GM10266 (cell line): ENCODE measurements around the gene RPUSD2.
A peak's percentile ranks its signal among the peaks of the same experiment; 100 is the strongest.

Experiments used
- DNase-seq: peaks from one replicate; pipeline ENCODE4 v3.0.0; 2012; ENCODE audit errors: extremely low spot score
- TF ChIP-seq, protein P1 (sequence below): IDR thresholded peaks from 2 replicates; pipeline ENCODE4 v1.5.1; 2012; ENCODE audit warnings: mild to moderate bottlenecking, low read depth; ENCODE audit not compliant: control insufficient read depth, insufficient read depth; ENCODE audit errors: missing control alignments

The RPUSD2 gene, protein sequence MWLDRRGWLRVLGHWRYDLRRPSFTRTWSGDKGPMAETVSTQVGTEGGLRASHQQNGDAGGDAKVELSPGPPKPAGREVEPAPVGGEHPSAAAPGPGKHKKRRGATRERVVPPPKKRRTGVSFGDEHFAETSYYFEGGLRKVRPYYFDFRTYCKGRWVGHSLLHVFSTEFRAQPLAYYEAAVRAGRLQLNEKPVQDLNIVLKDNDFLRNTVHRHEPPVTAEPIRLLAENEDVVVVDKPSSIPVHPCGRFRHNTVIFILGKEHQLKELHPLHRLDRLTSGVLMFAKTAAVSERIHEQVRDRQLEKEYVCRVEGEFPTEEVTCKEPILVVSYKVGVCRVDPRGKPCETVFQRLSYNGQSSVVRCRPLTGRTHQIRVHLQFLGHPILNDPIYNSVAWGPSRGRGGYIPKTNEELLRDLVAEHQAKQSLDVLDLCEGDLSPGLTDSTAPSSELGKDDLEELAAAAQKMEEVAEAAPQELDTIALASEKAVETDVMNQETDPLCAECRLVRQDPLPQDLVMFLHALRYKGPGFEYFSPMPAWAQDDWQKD

DNA sequence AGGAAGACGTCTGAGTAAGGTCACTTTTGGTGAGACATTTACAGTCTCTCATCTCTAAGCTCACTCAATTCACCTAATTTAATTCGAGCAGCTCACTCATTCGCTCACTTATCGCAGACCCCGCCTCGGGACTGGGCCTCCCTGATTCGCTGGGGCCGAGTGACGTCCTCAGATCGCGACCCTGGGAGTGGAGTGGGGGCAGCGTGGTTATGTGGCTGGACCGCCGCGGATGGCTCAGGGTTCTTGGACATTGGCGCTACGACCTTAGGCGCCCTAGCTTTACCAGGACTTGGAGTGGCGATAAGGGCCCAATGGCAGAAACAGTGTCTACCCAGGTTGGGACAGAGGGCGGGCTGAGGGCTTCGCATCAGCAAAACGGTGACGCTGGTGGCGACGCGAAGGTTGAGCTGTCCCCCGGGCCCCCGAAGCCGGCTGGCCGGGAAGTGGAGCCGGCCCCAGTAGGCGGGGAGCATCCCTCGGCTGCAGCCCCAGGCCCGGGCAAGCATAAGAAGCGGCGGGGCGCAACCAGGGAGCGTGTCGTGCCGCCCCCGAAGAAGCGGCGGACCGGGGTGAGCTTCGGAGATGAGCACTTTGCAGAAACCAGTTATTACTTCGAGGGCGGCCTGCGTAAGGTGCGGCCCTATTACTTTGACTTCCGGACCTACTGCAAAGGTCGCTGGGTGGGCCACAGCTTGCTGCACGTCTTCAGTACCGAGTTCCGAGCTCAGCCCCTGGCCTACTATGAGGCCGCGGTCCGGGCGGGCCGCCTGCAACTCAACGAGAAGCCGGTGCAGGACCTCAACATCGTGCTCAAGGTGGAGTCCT lies at the start of gene RPUSD2:
Gene RPUSD2, plus strand, starts transcription at position 171 of the 825 bp plus-strand sequence. Its CDS starts 39 bp downstream, at position 210.
- TF ChIP-seq, protein P1, sequence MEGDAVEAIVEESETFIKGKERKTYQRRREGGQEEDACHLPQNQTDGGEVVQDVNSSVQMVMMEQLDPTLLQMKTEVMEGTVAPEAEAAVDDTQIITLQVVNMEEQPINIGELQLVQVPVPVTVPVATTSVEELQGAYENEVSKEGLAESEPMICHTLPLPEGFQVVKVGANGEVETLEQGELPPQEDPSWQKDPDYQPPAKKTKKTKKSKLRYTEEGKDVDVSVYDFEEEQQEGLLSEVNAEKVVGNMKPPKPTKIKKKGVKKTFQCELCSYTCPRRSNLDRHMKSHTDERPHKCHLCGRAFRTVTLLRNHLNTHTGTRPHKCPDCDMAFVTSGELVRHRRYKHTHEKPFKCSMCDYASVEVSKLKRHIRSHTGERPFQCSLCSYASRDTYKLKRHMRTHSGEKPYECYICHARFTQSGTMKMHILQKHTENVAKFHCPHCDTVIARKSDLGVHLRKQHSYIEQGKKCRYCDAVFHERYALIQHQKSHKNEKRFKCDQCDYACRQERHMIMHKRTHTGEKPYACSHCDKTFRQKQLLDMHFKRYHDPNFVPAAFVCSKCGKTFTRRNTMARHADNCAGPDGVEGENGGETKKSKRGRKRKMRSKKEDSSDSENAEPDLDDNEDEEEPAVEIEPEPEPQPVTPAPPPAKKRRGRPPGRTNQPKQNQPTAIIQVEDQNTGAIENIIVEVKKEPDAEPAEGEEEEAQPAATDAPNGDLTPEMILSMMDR: no peak
- peak; percentile 89 for DNase-seq

DNA sequence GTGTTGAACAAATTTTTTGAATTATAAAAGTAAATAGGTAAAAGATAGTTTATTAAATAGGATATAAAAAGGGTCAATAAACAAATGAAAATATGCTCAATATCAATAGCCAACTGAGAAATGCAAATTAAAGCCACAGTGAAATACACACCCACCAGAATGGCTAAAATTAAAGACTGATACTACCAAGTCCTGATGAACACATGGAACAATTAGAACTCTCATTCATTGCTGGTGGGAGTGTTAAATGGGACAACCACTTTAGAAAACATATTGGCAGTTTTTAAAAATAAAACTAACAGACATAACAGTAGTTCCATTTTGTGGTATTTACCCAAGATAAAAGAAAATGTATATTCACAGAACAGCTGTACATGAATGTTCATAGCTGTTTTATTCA lies 45.5 kb upstream of the RPUSD2 start:
- TF ChIP-seq, protein P1: no peak
- no peak for DNase-seq

- DNase-seq: no peak
- TF ChIP-seq, protein P1: no peak
These were observed 43.2 kb upstream of the RPUSD2 start for GRCh38 chr15:40525855-40526254.

DNA sequence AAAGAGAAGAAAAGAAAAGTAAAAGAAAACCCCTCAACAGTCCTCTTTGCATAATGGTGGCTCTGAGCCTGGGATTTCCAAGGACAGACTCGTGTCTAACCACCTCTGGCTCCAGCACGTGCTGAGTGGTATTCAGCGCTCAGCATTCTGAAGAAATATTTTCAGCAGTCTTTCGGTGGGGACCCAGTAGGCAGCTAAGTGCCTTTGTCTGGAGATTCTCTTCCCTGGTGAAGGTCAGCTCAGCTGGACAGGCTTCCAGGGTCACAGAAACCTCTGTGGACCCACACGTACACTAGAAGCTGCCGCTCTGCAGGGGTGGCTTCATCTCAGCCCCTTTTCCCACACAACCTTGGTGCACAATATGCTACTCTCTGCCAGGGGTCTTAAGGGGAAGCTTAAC lies 40.3 kb upstream of the RPUSD2 start:
- no peak for DNase-seq
- TF ChIP-seq, protein P1: no peak

DNA sequence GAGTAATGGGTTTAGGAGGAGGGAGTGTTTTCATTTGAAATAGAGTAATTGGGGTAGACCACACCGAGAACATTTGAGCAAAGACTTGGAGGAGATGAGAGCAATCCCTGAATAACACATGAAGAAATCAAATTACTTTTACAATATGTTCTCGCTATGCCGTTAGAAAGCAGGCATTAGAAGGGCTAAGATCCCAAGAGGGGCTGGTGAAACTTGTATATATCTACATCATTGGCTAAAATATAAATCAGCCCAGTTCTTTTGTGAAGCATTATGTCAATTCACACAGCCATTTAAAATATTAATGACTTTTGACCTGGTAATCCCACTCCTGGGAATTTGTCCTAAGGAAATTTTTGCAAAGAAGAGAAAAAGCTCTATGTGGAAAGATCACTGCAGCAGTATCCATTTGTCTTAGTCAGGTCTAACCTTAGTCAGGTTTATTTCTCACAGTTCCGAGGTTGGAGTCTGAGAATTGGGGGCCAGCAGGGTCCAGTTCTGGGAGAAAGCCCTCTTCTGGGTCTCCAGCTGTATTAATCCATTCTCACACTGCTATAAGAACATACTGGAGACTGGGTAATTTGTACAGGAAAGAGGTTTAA lies 35.2 kb upstream of the RPUSD2 start:
- TF ChIP-seq, protein P1: no peak

DNA sequence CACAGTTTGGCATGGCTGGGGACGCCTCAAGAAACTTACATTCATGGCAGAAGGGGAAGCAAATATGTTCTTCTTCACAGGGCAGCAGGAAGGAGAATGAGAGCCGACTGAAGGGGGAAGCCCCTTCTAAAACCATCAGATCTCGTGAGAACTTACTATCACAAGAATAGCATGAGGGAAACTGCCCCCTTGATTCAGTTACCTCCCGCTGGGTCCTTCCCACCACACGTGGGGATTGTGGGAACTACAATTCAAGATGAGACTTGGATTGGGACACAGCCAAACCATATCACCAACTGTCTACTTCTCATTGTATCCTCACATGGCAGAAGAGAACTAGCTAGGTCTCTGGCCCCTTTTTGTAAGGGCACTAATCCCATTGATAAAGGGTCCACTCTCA lies 34.7 kb upstream of the RPUSD2 start:
- DNase-seq: no peak
- TF ChIP-seq, protein P1: no peak

More for the DNA sequence above, 35.2 kb upstream of the RPUSD2 start:
- DNase-seq: no peak
